Testis (tissue), 2 donors: ENCODE data around the gene MED27.

Experiments
- CTCF ChIP-seq, 3 experiments: fragments of 450-650 bp in 2 of 3; fragments of 200-600 bp in 1 of 3; sonication (generic) in 1 of 3; IDR thresholded peaks; one replicate each; pipeline ENCODE4 v1.5.1; 2016 to 2019; ENCODE audit warnings: antibody characterized with exemption in 3 of 3, mild to moderate bottlenecking in 2 of 3, moderate library complexity in 1 of 3
- POLR2A ChIP-seq: fragments of 450-650 bp; IDR thresholded peaks from one replicate; pipeline ENCODE4 v1.6.1; 2017; ENCODE audit warnings: antibody characterized with exemption, mild to moderate bottlenecking, moderate library complexity

- TF ChIP-seq CTCF (IDR thresholded peaks at IDR 0.05) = no peak
- no peak for TF ChIP-seq POLR2A
Measured at GRCh38 chr9:131847665-131848354, 231.9 kb downstream of the MED27 start.
